Measurements from ENCODE around the gene SCLY.

The SCLY gene

DNA sequence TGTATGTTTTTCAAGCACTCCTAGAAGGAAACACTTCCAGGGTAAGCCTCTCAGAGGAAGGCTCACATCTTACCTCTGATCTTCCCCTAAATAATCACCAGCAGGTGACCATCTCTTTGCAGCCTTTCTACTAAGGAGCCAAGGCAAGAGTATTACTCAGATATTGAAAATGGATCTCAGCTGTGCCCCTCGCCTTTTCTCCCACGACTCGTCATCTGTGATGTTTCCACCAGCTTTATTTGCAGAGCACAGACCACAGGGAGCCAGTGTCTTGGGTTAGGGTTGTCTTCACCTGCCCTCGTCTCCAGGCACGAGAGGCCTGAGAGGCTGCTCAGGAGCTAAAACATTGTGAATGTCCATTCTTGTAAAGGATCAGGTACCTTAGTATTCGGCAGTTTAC is 16.9 kb upstream of the SCLY start:
- no peaks in the 10 kb centered on the region for H3K9me3 ChIP-seq (replicated peaks in 1 of 2; ENCODE audit: control insufficient read depth in 2 of 2, insufficient read depth in 1 of 2, low read depth in 1 of 2, low read length in 2 of 2)
- WGBS, 2 donors (ENCODE audit: extremely low coverage in 2 of 2, insufficient read length in 2 of 2, insufficient replicate concordance in 1 of 2) = no CpG with 5 or more reads among the region's 6 CpGs
- no peak overlapping the region for H3K23ac ChIP-seq (ENCODE audit: low read depth, low read length, poor library complexity)
- no peaks in the 10 kb centered on the region for H3K79me1 ChIP-seq (ENCODE audit: low read depth, low read length)
- H2BK5ac ChIP-seq (ENCODE audit: low read length) = no peak overlapping the region
- H3K18ac ChIP-seq (ENCODE audit: low read length) = no peak overlapping the region
- no peaks in the 10 kb centered on the region for H3K27me3 ChIP-seq (ENCODE audit: control insufficient read depth in 3 of 3, insufficient read depth in 3 of 3, low read depth in 1 of 3, low read length in 3 of 3)
- no peak overlapping the region for H3K4ac ChIP-seq (ENCODE audit: low read length)
- peaks cover 15 to 63% of the 10 kb centered on the region in 2 donors for H3K36me3 ChIP-seq (replicated peaks in 1 of 2; ENCODE audit: control insufficient read depth in 2 of 2, insufficient read depth in 2 of 2, low read length in 2 of 2)
- H2BK12ac ChIP-seq (ENCODE audit: low read length) = no peak overlapping the region
- no peaks in the 10 kb centered on the region for H3K4me1 ChIP-seq (ENCODE audit: control insufficient read depth in 2 of 2, insufficient read depth in 1 of 2, low read depth in 1 of 2, low read length in 2 of 2)
- H2BK15ac ChIP-seq (ENCODE audit: low read length) = no peak overlapping the region
- no peak overlapping the region for H3K4me2 ChIP-seq (ENCODE audit: insufficient read depth, low read length, poor library complexity, severe bottlenecking)
- no peak overlapping the region for H3K27ac ChIP-seq (replicated peaks; ENCODE audit: low read length)
- no peak overlapping the region for H4K91ac ChIP-seq (ENCODE audit: low read depth, low read length, poor library complexity)
- no peak overlapping the region for H3K14ac ChIP-seq (ENCODE audit: low read length)
- H2BK120ac ChIP-seq (ENCODE audit: low read depth, low read length) = no peak overlapping the region
- DNase-seq (ENCODE audit: low spot score) = no peak
- no peak overlapping the region for H3K4me3 ChIP-seq (ENCODE audit: low read length in 2 of 2)
- no peak overlapping the region for H4K8ac ChIP-seq (ENCODE audit: low read depth, low read length)
- H2AFZ ChIP-seq (ENCODE audit: low read length) = no peak overlapping the region
- H2AK5ac ChIP-seq (ENCODE audit: low read depth, low read length) = no peak overlapping the region
- no peak overlapping the region for H3K9ac ChIP-seq (ENCODE audit: low read depth, low read length, poor library complexity)

DNA sequence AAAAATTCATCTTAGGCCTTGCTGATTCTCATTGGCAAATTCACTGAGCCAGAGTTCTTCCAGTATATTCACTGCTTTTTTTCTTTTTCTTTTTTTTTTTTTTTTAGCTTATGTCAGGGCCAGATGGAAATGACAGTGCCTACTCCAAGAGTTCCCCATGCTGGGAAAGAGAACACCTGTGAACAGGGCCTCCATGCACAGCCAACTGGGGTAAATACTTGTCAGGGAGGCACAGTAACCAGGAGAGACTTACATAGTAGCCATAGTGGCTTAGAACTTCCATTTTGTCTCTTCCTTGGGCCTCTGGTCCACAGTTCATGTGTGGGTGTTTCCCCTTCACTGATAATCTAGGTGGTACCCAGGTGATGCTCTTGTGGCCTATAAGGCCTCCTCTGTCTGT is 15.2 kb upstream of the SCLY start:
- H2AK5ac ChIP-seq (ENCODE audit: low read depth, low read length) = no peak overlapping the region
- H3K4me2 ChIP-seq (ENCODE audit: insufficient read depth, low read length, poor library complexity, severe bottlenecking) = no peak overlapping the region
- H4K91ac ChIP-seq (ENCODE audit: low read depth, low read length, poor library complexity) = no peak overlapping the region
- no peak overlapping the region for H3K9ac ChIP-seq (ENCODE audit: low read depth, low read length, poor library complexity)
- H3K36me3 ChIP-seq (replicated peaks in 1 of 2; ENCODE audit: control insufficient read depth in 2 of 2, insufficient read depth in 2 of 2, low read length in 2 of 2) = peaks cover 10 to 51% of the 10 kb centered on the region in 2 donors
- no peak overlapping the region for H2AFZ ChIP-seq (ENCODE audit: low read length)
- H4K8ac ChIP-seq (ENCODE audit: low read depth, low read length) = no peak overlapping the region
- H3K4me1 ChIP-seq (ENCODE audit: control insufficient read depth in 2 of 2, insufficient read depth in 1 of 2, low read depth in 1 of 2, low read length in 2 of 2) = no peaks in the 10 kb centered on the region
- no peak overlapping the region for H2BK12ac ChIP-seq (ENCODE audit: low read length)
- no peak overlapping the region for H3K4ac ChIP-seq (ENCODE audit: low read length)
- no peaks in the 10 kb centered on the region for H3K27me3 ChIP-seq (ENCODE audit: control insufficient read depth in 3 of 3, insufficient read depth in 3 of 3, low read depth in 1 of 3, low read length in 3 of 3)
- H2BK15ac ChIP-seq (ENCODE audit: low read length) = no peak overlapping the region
- no peak overlapping the region for H3K27ac ChIP-seq (replicated peaks; ENCODE audit: low read length)
- H3K23ac ChIP-seq (ENCODE audit: low read depth, low read length, poor library complexity) = no peak overlapping the region
- H3K14ac ChIP-seq (ENCODE audit: low read length) = no peak overlapping the region
- no peak overlapping the region for H2BK120ac ChIP-seq (ENCODE audit: low read depth, low read length)
- no peak overlapping the region for H3K4me3 ChIP-seq (ENCODE audit: low read length in 2 of 2)
- H3K9me3 ChIP-seq (replicated peaks in 1 of 2; ENCODE audit: control insufficient read depth in 2 of 2, insufficient read depth in 1 of 2, low read depth in 1 of 2, low read length in 2 of 2) = no peaks in the 10 kb centered on the region
- H2BK5ac ChIP-seq (ENCODE audit: low read length) = no peak overlapping the region
- no peak for DNase-seq (ENCODE audit: low spot score)
- H3K18ac ChIP-seq (ENCODE audit: low read length) = no peak overlapping the region
- no peaks in the 10 kb centered on the region for H3K79me1 ChIP-seq (ENCODE audit: low read depth, low read length)

DNA sequence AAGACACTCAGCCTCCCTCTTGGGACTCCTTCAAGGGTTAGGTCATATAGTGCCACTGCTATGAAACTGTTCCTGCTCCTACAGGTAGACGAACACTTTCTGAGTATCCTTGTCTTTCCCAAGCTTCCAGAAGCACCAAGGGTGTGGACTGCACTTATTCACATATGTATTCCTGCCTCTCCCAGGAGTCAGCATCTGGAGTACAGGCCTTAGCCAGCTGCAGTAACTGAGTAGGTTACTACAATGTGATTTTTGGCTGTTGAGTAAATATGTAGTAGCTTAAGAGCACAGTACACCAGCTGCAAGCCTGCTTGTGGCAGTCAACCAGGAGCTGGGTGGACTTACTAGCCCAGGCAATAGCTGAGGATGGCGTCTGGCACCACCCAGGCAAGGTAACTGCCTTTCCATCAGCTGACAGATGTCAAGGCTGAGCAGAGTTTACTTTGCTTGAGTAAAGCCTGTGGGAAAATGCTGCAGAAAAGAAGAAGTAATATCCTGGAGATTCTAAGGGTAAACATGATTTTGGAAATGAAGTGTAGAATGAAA is 14.0 kb upstream of the SCLY start:
- H2BK15ac ChIP-seq (ENCODE audit: low read length) = no peak overlapping the region
- H3K9me3 ChIP-seq (replicated peaks in 1 of 2; ENCODE audit: control insufficient read depth in 2 of 2, insufficient read depth in 1 of 2, low read depth in 1 of 2, low read length in 2 of 2) = no peaks in the 10 kb centered on the region
- no peak overlapping the region for H3K4me3 ChIP-seq (ENCODE audit: low read length in 2 of 2)
- H3K79me1 ChIP-seq (ENCODE audit: low read depth, low read length) = no peaks in the 10 kb centered on the region
- H3K4me2 ChIP-seq (ENCODE audit: insufficient read depth, low read length, poor library complexity, severe bottlenecking) = no peak overlapping the region
- H3K27me3 ChIP-seq (ENCODE audit: control insufficient read depth in 3 of 3, insufficient read depth in 3 of 3, low read depth in 1 of 3, low read length in 3 of 3) = no peaks in the 10 kb centered on the region
- H2AK5ac ChIP-seq (ENCODE audit: low read depth, low read length) = no peak overlapping the region
- H3K9ac ChIP-seq (ENCODE audit: low read depth, low read length, poor library complexity) = peak overlapping the region; percentile 27
- H3K4me1 ChIP-seq (ENCODE audit: control insufficient read depth in 2 of 2, insufficient read depth in 1 of 2, low read depth in 1 of 2, low read length in 2 of 2) = no peaks in the 10 kb centered on the region
- no peak overlapping the region for H3K4ac ChIP-seq (ENCODE audit: low read length)
- peaks cover 5 to 38% of the 10 kb centered on the region in 2 donors for H3K36me3 ChIP-seq (replicated peaks in 1 of 2; ENCODE audit: control insufficient read depth in 2 of 2, insufficient read depth in 2 of 2, low read length in 2 of 2)
- peak overlapping the region; percentile 63 for H3K14ac ChIP-seq (ENCODE audit: low read length)
- no peak overlapping the region for H2AFZ ChIP-seq (ENCODE audit: low read length)
- H4K91ac ChIP-seq (ENCODE audit: low read depth, low read length, poor library complexity) = no peak overlapping the region
- no peak overlapping the region for H3K23ac ChIP-seq (ENCODE audit: low read depth, low read length, poor library complexity)
- no CpG with 5 or more reads among the region's 2 CpGs for WGBS, 2 donors (ENCODE audit: extremely low coverage in 2 of 2, insufficient read length in 2 of 2, insufficient replicate concordance in 1 of 2)
- no peak overlapping the region for H2BK120ac ChIP-seq (ENCODE audit: low read depth, low read length)
- no peak for DNase-seq (ENCODE audit: low spot score)
- no peak overlapping the region for H2BK5ac ChIP-seq (ENCODE audit: low read length)
- H3K27ac ChIP-seq (replicated peaks; ENCODE audit: low read length) = no peak overlapping the region
- H3K18ac ChIP-seq (ENCODE audit: low read length) = no peak overlapping the region
- no peak overlapping the region for H4K8ac ChIP-seq (ENCODE audit: low read depth, low read length)
- no peak overlapping the region for H2BK12ac ChIP-seq (ENCODE audit: low read length)

DNA sequence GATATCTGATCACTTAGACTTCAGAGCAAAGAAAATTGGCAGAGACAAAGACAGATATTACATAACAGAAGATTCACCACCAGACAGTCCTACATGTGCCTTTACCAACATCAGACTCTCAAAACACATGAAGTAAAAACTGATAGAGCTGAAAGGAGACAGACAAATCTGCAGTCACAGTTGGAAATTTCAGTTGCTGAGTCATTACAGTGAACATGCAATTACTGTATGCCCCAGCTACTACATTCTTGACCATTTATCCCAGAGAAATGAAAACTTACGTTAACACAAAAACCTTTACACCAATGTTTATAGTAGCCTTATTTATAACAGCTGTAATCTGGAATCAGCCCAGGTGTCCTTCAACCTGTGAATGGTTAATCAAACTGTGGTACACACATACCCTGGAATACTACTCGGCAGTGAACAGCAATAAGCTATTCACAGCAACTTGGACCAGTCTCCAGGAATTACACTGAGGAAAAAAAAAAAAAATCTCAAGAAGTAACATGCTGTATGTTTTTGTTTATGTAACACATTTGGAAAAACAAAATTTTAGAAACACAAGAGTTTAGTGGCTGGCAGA is 7.5 kb upstream of the SCLY start:
- WGBS, 2 donors (ENCODE audit: extremely low coverage in 2 of 2, insufficient read length in 2 of 2, insufficient replicate concordance in 1 of 2) = no CpG with 5 or more reads among the region's 2 CpGs

More for the DNA sequence above, 7.5 kb upstream of the SCLY start:
- Histone ChIP-seq H2BK120ac (ENCODE audit: low read depth, low read length) (no peak overlapping the region), H2BK15ac (ENCODE audit: low read length) (no peak overlapping the region), H3K4me1 (ENCODE audit: control insufficient read depth in 2 of 2, insufficient read depth in 1 of 2, low read depth in 1 of 2, low read length in 2 of 2) (no peaks in the 10 kb centered on the region), H3K9me3 (replicated peaks in 1 of 2; ENCODE audit: control insufficient read depth in 2 of 2, insufficient read depth in 1 of 2, low read depth in 1 of 2, low read length in 2 of 2) (no peaks in the 10 kb centered on the region), H3K4ac (ENCODE audit: low read length) (no peak overlapping the region), H3K27me3 (ENCODE audit: control insufficient read depth in 3 of 3, insufficient read depth in 3 of 3, low read depth in 1 of 3, low read length in 3 of 3) (no peaks in the 10 kb centered on the region), H4K8ac (ENCODE audit: low read depth, low read length) (no peak overlapping the region), H2AFZ (ENCODE audit: low read length) (no peak overlapping the region), H2BK5ac (ENCODE audit: low read length) (no peak overlapping the region), H3K9ac (ENCODE audit: low read depth, low read length, poor library complexity) (no peak overlapping the region), H3K36me3 (replicated peaks in 1 of 2; ENCODE audit: control insufficient read depth in 2 of 2, insufficient read depth in 2 of 2, low read length in 2 of 2) (no peaks in the 10 kb centered on the region), H3K4me2 (ENCODE audit: insufficient read depth, low read length, poor library complexity, severe bottlenecking) (no peak overlapping the region), H3K14ac (ENCODE audit: low read length) (no peak overlapping the region), H3K23ac (ENCODE audit: low read depth, low read length, poor library complexity) (no peak overlapping the region), H2BK12ac (ENCODE audit: low read length) (no peak overlapping the region), H4K91ac (ENCODE audit: low read depth, low read length, poor library complexity) (no peak overlapping the region), H3K4me3 (ENCODE audit: low read length in 2 of 2) (no peak overlapping the region), H2AK5ac (ENCODE audit: low read depth, low read length) (no peak overlapping the region), H3K79me1 (ENCODE audit: low read depth, low read length) (no peaks in the 10 kb centered on the region), H3K27ac (replicated peaks; ENCODE audit: low read length) (no peak overlapping the region), H3K18ac (ENCODE audit: low read length) (no peak overlapping the region)
- no peak for DNase-seq (ENCODE audit: low spot score)

All from neuronal stem cell (in vitro differentiated cells).